GM19467 (cell line): Measurements from ENCODE around the gene LINC00237.

Experiments used
- ATAC-seq: cut with Tn5 transposase; IDR thresholded peaks from one replicate; pipeline ENCODE4 v1.9.1; 2021; ENCODE audit warnings: mild to moderate bottlenecking, moderate library complexity; ENCODE audit not compliant: unreplicated experiment

LINC00237 gene

GRCh38 chr20:21125849-21126580, 19.9 kb upstream of the LINC00237 start, which contains the start of gene KIZ:
Gene KIZ (plus strand): TSS chr20:21126082. CDS start chr20:21126116, 34 bp downstream.
- ATAC-seq, result peak; percentile 97

GRCh38 chr20:21125072-21125848, 19.1 kb upstream of the LINC00237 start:
- ATAC-seq, result peak; percentile 6

- no peak for ATAC-seq
These were observed 18.0 kb upstream of the LINC00237 start for GRCh38 chr20:21124190-21124589.

GRCh38 chr20:21118782-21119181, 12.6 kb upstream of the LINC00237 start:
- ATAC-seq, result no peak

- ATAC-seq, result no peak
These were observed 12.0 kb upstream of the LINC00237 start for GRCh38 chr20:21118138-21118537.

- no peak for ATAC-seq
These were observed 11.4 kb upstream of the LINC00237 start for GRCh38 chr20:21117521-21117920.

GRCh38 chr20:21114584-21114983, 8.4 kb upstream of the LINC00237 start:
- ATAC-seq, result no peak

GRCh38 chr20:21113697-21114096, 7.5 kb upstream of the LINC00237 start:
- no peak for ATAC-seq

GRCh38 chr20:21111416-21111815, 5.3 kb upstream of the LINC00237 start:
- ATAC-seq, result no peak

- no peak for ATAC-seq
These were observed 4.7 kb upstream of the LINC00237 start for GRCh38 chr20:21110811-21111210.

- ATAC-seq, result no peak
These were observed 3.0 kb upstream of the LINC00237 start for GRCh38 chr20:21109144-21109543.

- no peak for ATAC-seq
These were observed 558 bp downstream of the LINC00237 start for GRCh38 chr20:21105429-21106170.

- ATAC-seq, result no peak
These were observed 1.2 kb downstream of the LINC00237 start for GRCh38 chr20:21104921-21105320.

GRCh38 chr20:21104466-21104761, 1.7 kb downstream of the LINC00237 start:
- ATAC-seq, result no peak

GRCh38 chr20:21103582-21104465, 2.3 kb downstream of the LINC00237 start:
- ATAC-seq, result no peak

- peak; percentile 36 for ATAC-seq
These were observed 3.4 kb downstream of the LINC00237 start for GRCh38 chr20:21102603-21103311.

GRCh38 chr20:21101932-21102575, 4.1 kb downstream of the LINC00237 start:
- ATAC-seq, result no peak

GRCh38 chr20:21101453-21101931, 4.7 kb downstream of the LINC00237 start:
- ATAC-seq, result no peak
